Measurements from ENCODE around the gene ZNF366. TPM values are rescaled to one million over a fixed set of nuclear protein-coding genes. Genes with fewer than 3 reads are reported as not detected.

Gene ZNF366
- total and polyA plus RNA-seq, 2 experiments from 2014 or later: 2.5 TPM; not detected in 1

DNA sequence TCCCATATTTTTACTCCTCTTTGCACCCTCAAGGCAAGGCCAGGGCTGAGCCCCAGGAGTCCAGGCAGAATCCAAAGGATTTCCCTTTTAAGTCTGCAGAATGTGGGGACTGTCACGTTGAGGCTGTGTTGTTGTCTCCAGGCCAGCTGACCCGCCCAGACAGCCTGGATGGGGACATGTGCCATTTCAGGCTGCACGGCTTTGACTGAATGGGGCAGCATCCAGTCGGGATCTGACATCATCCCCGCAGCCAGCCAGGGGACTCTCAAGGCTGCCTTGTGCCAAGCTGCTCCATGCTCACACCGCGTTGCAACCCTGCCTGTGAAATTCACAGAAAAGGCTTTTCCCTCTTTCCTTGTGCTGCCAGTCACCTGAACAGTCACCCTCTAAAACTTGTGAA, 2.2 kb upstream of the ZNF366 start:
- 91% methylated on average over 7 of the region's 7 CpGs for WGBS (ENCODE audit: low lambda C conversion rate, missing lambda C conversion rate)
- no peak overlapping the region for H3K4me2 ChIP-seq
- no peak for DNase-seq (ENCODE audit: low spot score)
- no peaks in the 10 kb centered on the region for H4K20me1 ChIP-seq (ENCODE audit: insufficient read depth, poor library complexity, severe bottlenecking)
- no peak overlapping the region for H3K4me3 ChIP-seq
- no peaks in the 10 kb centered on the region for H3K36me3 ChIP-seq (replicated peaks; ENCODE audit: insufficient read depth, low read depth)
- H3K4me1 ChIP-seq (ENCODE audit: insufficient read depth): no peaks in the 10 kb centered on the region
- TF ChIP-seq EZH2phosphoT487 (IDR thresholded peaks at IDR 0.05; ENCODE audit: low read depth, severe bottlenecking, unreplicated experiment): no peak
- TF ChIP-seq, protein P1, sequence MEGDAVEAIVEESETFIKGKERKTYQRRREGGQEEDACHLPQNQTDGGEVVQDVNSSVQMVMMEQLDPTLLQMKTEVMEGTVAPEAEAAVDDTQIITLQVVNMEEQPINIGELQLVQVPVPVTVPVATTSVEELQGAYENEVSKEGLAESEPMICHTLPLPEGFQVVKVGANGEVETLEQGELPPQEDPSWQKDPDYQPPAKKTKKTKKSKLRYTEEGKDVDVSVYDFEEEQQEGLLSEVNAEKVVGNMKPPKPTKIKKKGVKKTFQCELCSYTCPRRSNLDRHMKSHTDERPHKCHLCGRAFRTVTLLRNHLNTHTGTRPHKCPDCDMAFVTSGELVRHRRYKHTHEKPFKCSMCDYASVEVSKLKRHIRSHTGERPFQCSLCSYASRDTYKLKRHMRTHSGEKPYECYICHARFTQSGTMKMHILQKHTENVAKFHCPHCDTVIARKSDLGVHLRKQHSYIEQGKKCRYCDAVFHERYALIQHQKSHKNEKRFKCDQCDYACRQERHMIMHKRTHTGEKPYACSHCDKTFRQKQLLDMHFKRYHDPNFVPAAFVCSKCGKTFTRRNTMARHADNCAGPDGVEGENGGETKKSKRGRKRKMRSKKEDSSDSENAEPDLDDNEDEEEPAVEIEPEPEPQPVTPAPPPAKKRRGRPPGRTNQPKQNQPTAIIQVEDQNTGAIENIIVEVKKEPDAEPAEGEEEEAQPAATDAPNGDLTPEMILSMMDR (IDR thresholded peaks at IDR 0.05; ENCODE audit: poor library complexity): no peak
- no peak for TF ChIP-seq EZH2 (IDR thresholded peaks at IDR 0.05; ENCODE audit: borderline replicate concordance)
- H3K79me2 ChIP-seq: no peaks in the 10 kb centered on the region
- no peaks in the 10 kb centered on the region for H3K27me3 ChIP-seq
- H3K9me3 ChIP-seq (ENCODE audit: low read depth): no peaks in the 10 kb centered on the region
- H3K9me2 ChIP-seq (replicated peaks; ENCODE audit: insufficient read depth): no peaks in the 10 kb centered on the region
- H2AFZ ChIP-seq: no peak overlapping the region
- H3K27ac ChIP-seq: no peak overlapping the region

GRCh38 chr5:72508241-72509170, 1.3 kb upstream of the ZNF366 start:
- TF ChIP-seq EZH2phosphoT487 (IDR thresholded peaks at IDR 0.05; ENCODE audit: low read depth, severe bottlenecking, unreplicated experiment): no peak
- no peak for TF ChIP-seq EZH2 (IDR thresholded peaks at IDR 0.05; ENCODE audit: borderline replicate concordance)
- TF ChIP-seq, protein P1 (IDR thresholded peaks at IDR 0.05; ENCODE audit: poor library complexity): no peak
- Histone ChIP-seq H3K36me3 (replicated peaks; ENCODE audit: insufficient read depth, low read depth) (no peaks in the 10 kb centered on the region), H3K4me3 (no peak overlapping the region), H3K9me2 (replicated peaks; ENCODE audit: insufficient read depth) (no peaks in the 10 kb centered on the region), H4K20me1 (ENCODE audit: insufficient read depth, poor library complexity, severe bottlenecking) (no peaks in the 10 kb centered on the region), H3K27me3 (no peaks in the 10 kb centered on the region), H3K9me3 (ENCODE audit: low read depth) (no peaks in the 10 kb centered on the region), H3K27ac (no peak overlapping the region), H3K4me2 (no peak overlapping the region), H3K79me2 (no peaks in the 10 kb centered on the region), H3K4me1 (ENCODE audit: insufficient read depth) (no peaks in the 10 kb centered on the region), H2AFZ (no peak overlapping the region)
- DNase-seq (ENCODE audit: low spot score): no peak
- WGBS (ENCODE audit: low lambda C conversion rate, missing lambda C conversion rate): 97% methylated on average over 8 of the region's 8 CpGs

DNA sequence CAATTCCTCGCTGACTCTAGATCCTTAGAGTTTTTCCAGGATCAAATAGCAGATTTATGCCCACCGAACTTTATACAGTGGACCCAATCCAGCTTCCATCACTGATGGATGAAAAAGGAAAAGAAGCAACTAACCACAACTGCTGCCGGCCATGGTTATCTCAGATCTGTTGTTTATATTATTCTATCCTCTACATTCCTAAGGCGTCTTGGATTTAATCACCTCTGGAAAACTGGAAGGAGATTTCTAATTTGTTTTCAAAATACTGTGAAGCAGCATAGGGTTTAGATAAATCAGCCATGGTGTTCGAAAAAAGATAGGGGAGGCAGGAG, 663 bp upstream of the ZNF366 start:
- no peak for DNase-seq (ENCODE audit: low spot score)
- no peaks in the 10 kb centered on the region for H3K36me3 ChIP-seq (replicated peaks; ENCODE audit: insufficient read depth, low read depth)
- no peaks in the 10 kb centered on the region for H3K9me3 ChIP-seq (ENCODE audit: low read depth)
- peak overlapping the region; percentile 17 for H3K4me2 ChIP-seq
- no peak overlapping the region for H2AFZ ChIP-seq
- no peaks in the 10 kb centered on the region for H4K20me1 ChIP-seq (ENCODE audit: insufficient read depth, poor library complexity, severe bottlenecking)
- TF ChIP-seq, protein P1 (IDR thresholded peaks at IDR 0.05; ENCODE audit: poor library complexity): no peak
- TF ChIP-seq EZH2phosphoT487 (IDR thresholded peaks at IDR 0.05; ENCODE audit: low read depth, severe bottlenecking, unreplicated experiment) (no peak), EZH2 (IDR thresholded peaks at IDR 0.05; ENCODE audit: borderline replicate concordance) (no peak)
- WGBS (ENCODE audit: low lambda C conversion rate, missing lambda C conversion rate): 56% methylated on average over 5 of the region's 5 CpGs
- no peaks in the 10 kb centered on the region for H3K27me3 ChIP-seq
- no peaks in the 10 kb centered on the region for H3K9me2 ChIP-seq (replicated peaks; ENCODE audit: insufficient read depth)
- H3K4me3 ChIP-seq: no peak overlapping the region
- no peaks in the 10 kb centered on the region for H3K79me2 ChIP-seq
- no peaks in the 10 kb centered on the region for H3K4me1 ChIP-seq (ENCODE audit: insufficient read depth)
- no peak overlapping the region for H3K27ac ChIP-seq
